CD4-positive, alpha-beta T cell (primary cell): ENCODE data around the gene IGIP. TPM values are rescaled to one million over a fixed set of nuclear protein-coding genes. Genes with fewer than 3 reads are reported as not detected.

ENCODE experiments used
- ATAC-seq: fragments of 200-7000 bp; cut with Tn5 transposase; one replicate; pipeline ENCODE4 v1.10.0; 2022; ENCODE audit warnings: mild to moderate bottlenecking; ENCODE audit not compliant: poor library complexity
- CTCF ChIA-PET: fragments of 350-600 bp; sonication (Branson Sonifier 250); formaldehyde crosslinking; loops from one replicate; lab custom pipeline; 2021; ENCODE audit warnings: antibody characterized with exemption, inconsistent platforms; lab: Charles Lee
- POLR2A ChIA-PET: fragments of 350-600 bp; sonication (Branson Sonifier 250); formaldehyde crosslinking; loops from one replicate; lab custom pipeline; 2021; ENCODE audit warnings: antibody characterized with exemption, inconsistent platforms; lab: Charles Lee
- DNase-seq, 14 experiments: peaks; one replicate each; pipeline ENCODE4 v3.0.0-alpha.2; 2013 to 2020; ENCODE audit warnings: mixed read lengths in 2 of 14
- H3K27ac ChIP-seq, 2 donors: one replicate each; pipeline versions ENCODE4 v1.5.1 to v1.7.0; 2013; ENCODE audit warnings: low read length in 2 of 2, low read depth in 1 of 2, mild to moderate bottlenecking in 1 of 2
- H3K27me3 ChIP-seq, 2 experiments: 1 replicate in 1 of 2; 2 replicates in 1 of 2; pipeline versions ENCODE4 v1.6.1 to v1.7.0; 2013; ENCODE audit warnings: low read length in 2 of 2, control low read depth in 1 of 2, mild to moderate bottlenecking in 1 of 2, moderate library complexity in 1 of 2; ENCODE audit not compliant: insufficient read depth in 2 of 2, control insufficient read depth in 1 of 2
- H3K36me3 ChIP-seq: one replicate; pipeline ENCODE4 v1.6.1; 2013; ENCODE audit warnings: low read length, control low read depth; ENCODE audit not compliant: insufficient read depth
- H3K4me1 ChIP-seq: one replicate; pipeline ENCODE4 v1.6.1; 2013; ENCODE audit warnings: low read length, control low read depth; ENCODE audit not compliant: insufficient read depth
- H3K4me3 ChIP-seq: one replicate; pipeline ENCODE4 v1.5.1; 2013; ENCODE audit warnings: mild to moderate bottlenecking, low read length, moderate library complexity
- H3K9me3 ChIP-seq, 2 experiments: 1 replicate in 1 of 2; 2 replicates in 1 of 2; pipeline versions ENCODE4 v1.6.1 to v1.7.0; 2013; ENCODE audit warnings: low read length in 2 of 2, mild to moderate bottlenecking in 2 of 2, control low read depth in 1 of 2, moderate library complexity in 1 of 2; ENCODE audit not compliant: control insufficient read depth in 1 of 2, insufficient read depth in 1 of 2
- H3K27ac Mint-ChIP-seq: one replicate; pipeline ENCODE4 v1.8.0; 2020; ENCODE audit warnings: mixed read lengths
- H3K27me3 Mint-ChIP-seq: one replicate; pipeline ENCODE4 v1.8.0; 2021; ENCODE audit warnings: mixed read lengths
- H3K36me3 Mint-ChIP-seq: one replicate; pipeline ENCODE4 v1.8.0; 2021; ENCODE audit warnings: low read depth, mixed read lengths
- H3K4me1 Mint-ChIP-seq: one replicate; pipeline ENCODE4 v1.8.0; 2021; ENCODE audit warnings: low read depth, mixed read lengths
- H3K4me3 Mint-ChIP-seq: one replicate; pipeline ENCODE4 v1.8.0; 2020; ENCODE audit warnings: mild to moderate bottlenecking, mixed read lengths
- H3K9me3 Mint-ChIP-seq: one replicate; pipeline ENCODE4 v1.8.0; 2020; ENCODE audit warnings: mixed read lengths
- intact Hi-C, 2 experiments: fragments of 100-400 bp; cut with DNase I in 1 of 2; cut with micrococcal nuclease in 1 of 2; formaldehyde crosslinking; loops; one replicate each; pipeline versions ENCODE4 v1.15.1 to v1.9.0; 2023 to 2025; cut with DNase I, micrococcal nuclease
- total RNA-seq, 174 experiments: library from RNA in 2 of 174; stranded (reverse) in 2 of 174; gene quantifications; one replicate each; pipeline ENCODE4 v1.2.3 and lab custom pipeline; 2021 to 2026
- TF ChIP-seq, protein P1 (sequence below): fragments of 200-600 bp; IDR thresholded peaks from one replicate; pipeline ENCODE4 v1.8.0; 2022; ENCODE audit warnings: antibody characterized with exemption, mild to moderate bottlenecking

Gene IGIP
- total RNA-seq, 2 experiments from 2014 or later: 1.5 TPM

DNA sequence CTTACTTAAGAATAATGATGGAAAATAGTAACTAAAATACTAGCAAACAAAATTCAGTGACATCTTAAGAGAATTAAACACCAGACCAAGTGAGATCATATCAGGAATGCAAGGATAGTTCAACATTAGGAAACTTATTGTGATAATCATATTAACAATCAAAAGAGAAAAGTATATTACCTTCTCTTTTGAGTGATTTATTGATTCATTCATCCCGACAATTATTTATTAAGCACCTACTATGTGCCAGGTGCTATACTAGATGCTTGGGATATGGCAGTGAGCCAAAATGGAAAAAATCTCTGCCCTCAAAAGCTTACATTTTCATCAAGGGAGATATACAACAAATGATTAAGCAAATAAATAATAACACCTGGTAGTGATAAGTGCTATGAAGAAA, 35.5 kb upstream of the IGIP start:
- peaks cover 12% of the 10 kb centered on the region for H3K9me3 Mint-ChIP-seq
- DNase-seq: no peak
- TF ChIP-seq, protein P1, sequence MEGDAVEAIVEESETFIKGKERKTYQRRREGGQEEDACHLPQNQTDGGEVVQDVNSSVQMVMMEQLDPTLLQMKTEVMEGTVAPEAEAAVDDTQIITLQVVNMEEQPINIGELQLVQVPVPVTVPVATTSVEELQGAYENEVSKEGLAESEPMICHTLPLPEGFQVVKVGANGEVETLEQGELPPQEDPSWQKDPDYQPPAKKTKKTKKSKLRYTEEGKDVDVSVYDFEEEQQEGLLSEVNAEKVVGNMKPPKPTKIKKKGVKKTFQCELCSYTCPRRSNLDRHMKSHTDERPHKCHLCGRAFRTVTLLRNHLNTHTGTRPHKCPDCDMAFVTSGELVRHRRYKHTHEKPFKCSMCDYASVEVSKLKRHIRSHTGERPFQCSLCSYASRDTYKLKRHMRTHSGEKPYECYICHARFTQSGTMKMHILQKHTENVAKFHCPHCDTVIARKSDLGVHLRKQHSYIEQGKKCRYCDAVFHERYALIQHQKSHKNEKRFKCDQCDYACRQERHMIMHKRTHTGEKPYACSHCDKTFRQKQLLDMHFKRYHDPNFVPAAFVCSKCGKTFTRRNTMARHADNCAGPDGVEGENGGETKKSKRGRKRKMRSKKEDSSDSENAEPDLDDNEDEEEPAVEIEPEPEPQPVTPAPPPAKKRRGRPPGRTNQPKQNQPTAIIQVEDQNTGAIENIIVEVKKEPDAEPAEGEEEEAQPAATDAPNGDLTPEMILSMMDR: no peak
- no peaks in the 10 kb centered on the region for H3K4me1 ChIP-seq
- ChIA-PET CTCF (no interaction called here), POLR2A (no interaction called here)
- H3K36me3 Mint-ChIP-seq: peaks cover 3% of the 10 kb centered on the region
- peaks cover 23% of the 10 kb centered on the region for H3K27me3 Mint-ChIP-seq
- H3K9me3 ChIP-seq: peaks cover 0 to 20% of the 10 kb centered on the region in 2 experiments
- H3K4me3 Mint-ChIP-seq: no peak overlapping the region
- H3K27me3 ChIP-seq: peaks cover 2 to 12% of the 10 kb centered on the region in 2 experiments
- H3K36me3 ChIP-seq: no peaks in the 10 kb centered on the region
- H3K4me1 Mint-ChIP-seq: no peaks in the 10 kb centered on the region
- no peak for ATAC-seq
- H3K4me3 ChIP-seq: no peak overlapping the region
- no peak overlapping the region for H3K27ac ChIP-seq
- no peak overlapping the region for H3K27ac Mint-ChIP-seq
- intact Hi-C loops: no loop called here

DNA sequence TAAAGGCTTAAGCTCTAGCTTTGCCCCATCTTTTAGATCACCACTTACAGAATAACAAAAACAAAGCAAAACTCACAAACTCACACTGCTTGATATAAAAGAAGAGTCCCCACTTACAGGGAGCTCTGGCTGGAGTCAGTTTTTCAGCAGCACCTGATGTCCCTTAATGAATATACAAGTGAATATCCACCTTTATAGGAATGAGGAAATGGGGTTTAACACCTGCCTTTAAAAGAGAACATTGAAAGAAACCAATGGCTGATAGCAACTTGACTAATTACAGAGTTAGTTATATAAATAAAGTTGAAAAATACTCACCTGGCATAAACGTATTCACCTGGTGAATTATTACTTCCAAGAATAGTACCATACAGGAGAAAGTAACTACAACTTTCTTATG, 32.6 kb upstream of the IGIP start:
- Histone ChIP-seq H3K36me3 (no peaks in the 10 kb centered on the region), H3K4me3 (no peak overlapping the region), H3K4me1 (no peaks in the 10 kb centered on the region), H3K27ac (no peak overlapping the region), H3K9me3 (peaks cover 0 to 20% of the 10 kb centered on the region in 2 experiments), H3K27me3 (peaks cover 2 to 12% of the 10 kb centered on the region in 2 experiments)
- POLR2A ChIA-PET: no interaction called here
- intact Hi-C loops: no loop called here
- Mint-ChIP-seq H3K27me3 (peaks cover 14% of the 10 kb centered on the region), H3K9me3 (peaks cover 12% of the 10 kb centered on the region), H3K4me1 (no peaks in the 10 kb centered on the region), H3K27ac (no peak overlapping the region), H3K4me3 (no peak overlapping the region), H3K36me3 (peaks cover 3% of the 10 kb centered on the region)
- CTCF ChIA-PET: no interaction called here
- no peak for ATAC-seq
- no peak for DNase-seq
- TF ChIP-seq, protein P1: no peak

DNA sequence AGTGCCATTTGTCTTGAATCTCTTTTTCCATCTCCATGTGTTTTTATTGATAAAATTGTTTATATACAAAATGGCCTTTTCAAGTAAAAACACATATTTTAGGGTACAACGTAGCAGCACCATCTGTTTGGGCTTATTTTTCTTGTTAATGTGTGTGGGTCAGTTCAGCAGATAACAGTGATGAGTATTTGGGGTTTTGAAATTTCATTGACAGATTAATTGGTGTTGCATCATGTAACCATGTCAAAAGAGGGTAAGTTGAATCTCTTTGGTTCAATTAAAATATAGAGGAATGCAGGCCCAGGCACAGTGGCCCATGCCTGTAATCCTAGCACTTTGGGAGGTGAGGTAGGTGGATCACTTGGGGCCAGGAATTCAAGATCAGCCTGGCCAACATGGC, 31.9 kb upstream of the IGIP start:
- no peaks in the 10 kb centered on the region for H3K4me1 ChIP-seq
- peaks cover 0 to 20% of the 10 kb centered on the region in 2 experiments for H3K9me3 ChIP-seq
- H3K9me3 Mint-ChIP-seq: peaks cover 12% of the 10 kb centered on the region
- H3K36me3 Mint-ChIP-seq: peaks cover 3% of the 10 kb centered on the region
- H3K4me3 Mint-ChIP-seq: no peak overlapping the region
- intact Hi-C loops: no loop called here
- DNase-seq (no peak), ATAC-seq (no peak)
- no peak overlapping the region for H3K4me3 ChIP-seq
- POLR2A ChIA-PET: no interaction called here
- peaks cover 14% of the 10 kb centered on the region for H3K27me3 Mint-ChIP-seq
- H3K27ac Mint-ChIP-seq: no peak overlapping the region
- no peak overlapping the region for H3K27ac ChIP-seq
- H3K36me3 ChIP-seq: no peaks in the 10 kb centered on the region
- peaks cover 2 to 12% of the 10 kb centered on the region in 2 experiments for H3K27me3 ChIP-seq
- CTCF ChIA-PET: no interaction called here
- no peaks in the 10 kb centered on the region for H3K4me1 Mint-ChIP-seq
- TF ChIP-seq, protein P1: no peak
